GM19328 (cell line): ENCODE data around the gene IFITM2.
"Not testable (repeated sequence)": the region's sequence is repeated elsewhere in the genome, so short reads cannot be mapped to it uniquely, and the experiment has no call there.

Experiments
- ATAC-seq: cut with Tn5 transposase; IDR thresholded peaks from one replicate; pipeline ENCODE4 v1.9.1; 2021; ENCODE audit warnings: mild to moderate bottlenecking, moderate library complexity; ENCODE audit not compliant: unreplicated experiment

The IFITM2 gene

DNA sequence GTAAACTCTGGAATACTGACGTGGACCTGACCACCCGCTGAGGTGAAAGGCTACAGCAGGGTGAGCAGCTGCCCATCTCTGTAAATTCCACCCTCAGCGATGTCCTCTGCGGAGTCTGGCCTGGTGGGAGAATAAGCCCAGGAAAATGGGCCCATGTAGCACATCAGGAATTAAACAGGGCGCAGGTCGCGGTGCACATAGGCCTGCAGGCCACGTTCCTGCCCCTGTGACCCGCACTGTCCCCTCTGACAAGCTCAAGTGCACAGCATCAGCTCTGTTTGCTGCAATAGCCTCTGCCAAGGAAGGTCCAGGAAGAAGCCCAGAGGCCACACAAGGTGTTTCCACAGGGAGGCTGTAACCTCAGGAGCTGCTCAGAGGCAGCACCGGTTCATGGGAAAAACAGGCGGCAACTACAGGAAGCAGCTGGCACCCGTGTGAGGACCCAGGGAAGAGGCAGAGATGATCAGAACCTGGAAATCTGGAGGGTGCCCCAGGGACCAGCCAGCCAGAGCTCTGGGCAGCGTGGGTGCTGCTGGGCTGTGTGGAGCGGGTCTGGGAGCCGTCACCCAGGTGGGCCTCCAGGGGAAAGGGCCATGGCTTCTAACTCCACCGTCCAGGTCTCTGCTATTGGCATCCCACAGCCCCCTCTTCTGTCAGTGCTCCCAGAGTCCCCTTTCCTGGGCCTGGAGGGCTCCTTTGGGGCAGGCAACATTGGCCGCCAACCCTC lies 808 bp upstream of the IFITM2 start:
- no peak for ATAC-seq

DNA sequence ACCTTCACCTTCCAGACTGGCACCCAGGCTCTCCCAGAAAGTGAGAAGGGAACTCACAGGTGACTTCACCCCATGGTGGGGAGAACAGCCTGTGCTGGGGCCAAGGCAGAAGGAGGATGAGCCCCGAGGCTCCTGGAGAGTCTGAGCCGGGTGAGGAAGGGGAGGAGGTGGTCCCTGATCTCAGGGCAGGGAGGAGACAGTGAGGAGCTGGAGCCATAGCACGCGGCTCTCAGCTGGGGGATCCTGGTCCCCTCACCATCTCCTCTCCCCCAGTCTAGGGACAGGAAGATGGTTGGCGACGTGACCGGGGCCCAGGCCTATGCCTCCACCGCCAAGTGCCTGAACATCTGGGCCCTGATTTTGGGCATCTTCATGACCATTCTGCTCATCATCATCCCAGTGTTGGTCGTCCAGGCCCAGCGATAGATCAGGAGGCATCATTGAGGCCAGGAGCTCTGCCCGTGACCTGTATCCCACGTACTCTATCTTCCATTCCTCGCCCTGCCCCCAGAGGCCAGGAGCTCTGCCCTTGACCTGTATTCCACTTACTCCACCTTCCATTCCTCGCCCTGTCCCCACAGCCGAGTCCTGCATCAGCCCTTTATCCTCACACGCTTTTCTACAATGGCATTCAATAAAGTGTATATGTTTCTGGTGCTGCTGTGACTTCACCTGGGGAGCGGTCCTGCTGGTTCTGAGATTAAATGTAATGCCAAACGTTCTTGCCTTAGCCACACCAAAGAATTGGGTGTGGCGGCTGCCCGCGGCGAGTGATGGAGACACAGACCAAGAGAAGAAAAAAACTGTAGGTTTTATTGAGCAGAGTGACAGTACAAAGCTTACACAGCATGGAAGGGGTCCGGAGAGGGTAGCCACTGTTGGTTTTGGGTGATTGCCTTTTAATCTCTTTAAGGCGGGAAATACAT lies 1.4 kb downstream of the IFITM2 start:
- not testable (repeated sequence) for ATAC-seq

DNA sequence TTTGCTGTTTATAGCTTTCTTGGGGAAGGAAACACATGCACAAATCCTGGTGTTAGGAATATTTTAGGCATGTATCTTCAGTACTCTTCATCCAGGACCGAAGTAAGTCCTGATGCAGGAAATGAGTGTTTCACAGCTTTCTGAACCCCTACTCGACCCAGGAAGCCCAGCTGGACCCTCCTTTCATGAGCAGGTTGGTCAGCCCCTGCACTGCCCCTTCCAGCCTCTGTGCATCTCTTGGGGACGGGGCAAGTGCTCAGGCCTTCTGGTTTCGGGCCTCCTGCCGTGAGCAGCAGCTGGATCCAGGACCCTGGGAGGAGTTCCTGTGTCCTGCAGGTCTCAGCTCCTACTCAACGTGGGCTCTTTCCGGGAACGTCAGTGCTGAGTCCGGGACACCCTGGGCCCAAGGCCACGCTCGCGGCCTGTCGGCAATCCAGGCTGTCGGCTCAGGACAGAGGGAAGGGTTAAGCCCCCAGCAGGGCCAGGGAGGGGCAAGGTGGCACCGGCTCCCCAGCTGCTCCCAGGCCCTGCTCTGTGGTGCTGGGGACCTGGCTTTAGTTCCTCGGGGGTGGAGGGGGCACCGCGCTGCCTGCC lies 2.5 kb downstream of the IFITM2 start:
- ATAC-seq = not testable (repeated sequence)

DNA sequence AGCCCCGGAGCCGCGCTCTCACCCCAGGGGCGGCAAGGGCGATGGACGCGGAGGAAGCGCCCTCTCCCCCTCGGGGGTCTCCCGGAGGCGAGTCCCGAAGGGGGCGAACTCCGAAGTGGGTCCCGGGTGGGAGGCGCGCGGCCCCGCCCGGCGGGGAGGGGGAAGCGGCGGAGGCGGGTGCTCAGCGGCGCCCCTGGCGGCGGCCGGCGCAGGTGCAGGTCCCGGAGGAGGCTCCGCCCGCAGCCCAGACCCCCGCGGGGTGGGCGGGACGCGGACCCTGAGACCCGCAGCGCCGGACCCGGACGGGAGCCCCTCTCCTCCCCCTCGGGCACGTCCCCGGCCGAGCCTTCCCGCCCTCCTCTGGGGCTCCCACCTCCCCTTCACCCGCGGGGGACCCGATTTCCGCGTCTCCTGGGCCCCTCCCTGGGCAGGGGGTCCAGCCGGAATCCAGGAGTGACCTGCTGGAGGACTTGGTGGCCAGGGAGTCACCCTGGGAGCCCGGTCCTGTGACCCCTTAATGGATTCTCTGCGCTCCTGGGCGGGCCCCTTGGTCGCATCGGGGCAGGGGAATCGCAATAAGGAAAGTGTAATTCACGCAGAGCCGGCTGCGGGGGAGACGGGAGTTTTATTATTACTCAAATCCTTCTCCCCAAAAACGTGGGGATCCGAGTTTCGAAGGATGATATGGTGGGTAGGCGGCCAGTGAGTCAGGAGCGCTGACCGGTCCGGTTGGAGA lies 3.6 kb downstream of the IFITM2 start:
- ATAC-seq = not testable (repeated sequence)

DNA sequence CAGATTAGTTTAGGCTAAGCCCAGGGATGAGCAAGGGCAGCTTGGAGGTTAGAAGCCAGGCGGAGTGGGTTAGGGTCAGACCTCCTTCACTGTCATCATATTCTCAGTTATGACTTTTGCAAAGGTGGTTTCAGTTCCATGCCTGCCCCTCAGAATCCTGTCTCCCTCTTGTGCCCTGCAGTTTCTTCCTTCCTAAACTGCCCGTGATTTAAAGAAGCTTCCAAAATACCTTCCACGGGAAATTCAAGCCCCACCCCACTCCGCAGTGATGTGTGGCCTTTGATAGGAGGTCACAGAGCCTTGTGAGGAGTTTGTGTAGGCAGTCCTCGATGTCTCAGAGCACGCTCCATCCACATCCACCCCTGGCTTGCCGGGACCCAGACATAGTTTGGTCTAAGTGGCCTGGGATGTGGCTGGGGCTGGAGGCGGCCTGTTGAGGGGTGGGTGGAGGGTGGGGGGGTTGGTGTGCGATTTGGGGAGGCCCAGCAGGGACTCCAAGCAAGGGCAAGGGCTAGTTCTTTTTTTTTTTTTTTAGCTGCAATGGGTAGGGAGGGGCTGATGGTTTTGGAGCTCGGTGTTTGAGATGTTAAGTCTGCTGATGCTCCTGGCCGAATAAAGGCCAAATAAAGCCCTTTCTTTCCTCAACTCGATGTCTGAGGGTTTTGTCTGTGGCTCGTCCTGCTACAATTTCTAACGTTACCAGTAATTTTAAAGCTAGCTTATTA lies 4.6 kb downstream of the IFITM2 start:
- ATAC-seq = no peak

DNA sequence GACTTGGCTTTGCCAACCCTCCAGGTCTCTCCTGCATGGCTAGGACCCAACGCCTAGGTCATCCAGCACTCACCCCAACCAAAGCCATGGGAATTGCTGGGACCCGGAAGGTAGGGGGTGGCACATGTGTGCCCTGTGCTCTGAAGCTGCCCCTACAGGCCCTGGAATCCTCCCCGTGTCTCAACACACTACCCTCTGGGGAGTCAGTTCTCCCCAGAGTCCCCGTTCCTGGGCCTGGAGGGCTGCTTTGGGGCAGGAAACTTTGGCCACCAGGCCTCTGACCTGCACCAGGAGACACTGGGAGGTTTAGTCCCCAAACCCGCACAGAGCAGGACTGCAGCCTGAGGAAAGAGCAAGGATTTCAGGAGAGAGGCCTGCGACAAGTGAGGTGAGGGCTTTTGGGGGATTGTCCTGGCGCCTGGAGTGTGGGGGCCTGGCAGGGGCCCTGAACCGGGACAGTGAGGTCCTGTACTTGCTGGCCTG lies 5.7 kb downstream of the IFITM2 start:
- ATAC-seq = no peak

DNA sequence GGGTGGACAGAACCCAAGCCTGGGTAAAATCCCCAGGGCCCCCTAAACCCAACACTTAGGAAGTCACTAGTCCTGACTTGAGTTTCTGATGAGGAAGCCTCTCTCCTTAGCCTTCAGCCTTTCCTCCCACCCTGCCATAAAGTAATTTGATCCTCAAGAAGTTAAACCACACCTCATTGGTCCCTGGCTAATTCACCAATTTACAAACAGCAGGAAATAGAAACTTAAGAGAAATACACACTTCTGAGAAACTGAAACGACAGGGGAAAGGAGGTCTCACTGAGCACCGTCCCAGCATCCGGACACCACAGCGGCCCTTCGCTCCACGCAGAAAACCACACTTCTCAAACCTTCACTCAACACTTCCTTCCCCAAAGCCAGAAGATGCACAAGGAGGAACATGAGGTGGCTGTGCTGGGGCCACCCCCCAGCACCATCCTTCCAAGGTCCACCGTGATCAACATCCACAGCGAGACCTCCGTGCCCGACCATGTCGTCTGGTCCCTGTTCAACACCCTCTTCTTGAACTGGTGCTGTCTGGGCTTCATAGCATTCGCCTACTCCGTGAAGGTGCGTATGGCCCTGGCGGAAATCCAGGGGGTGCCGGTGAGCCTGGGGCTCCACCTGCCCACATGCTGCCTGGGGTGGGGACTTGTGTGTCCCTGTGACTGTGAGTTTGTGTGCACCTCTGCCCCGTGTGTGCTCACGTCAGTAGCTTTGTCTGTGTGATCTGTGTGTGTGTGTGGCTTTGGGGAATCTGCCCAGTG lies 6.4 kb downstream of the IFITM2 start, which contains the start of gene IFITM1:
IFITM1 (plus strand) TSS at position 254 of the 767 bp plus-strand sequence; CDS start at position 385, 131 bp downstream.
- ATAC-seq = no peak

DNA sequence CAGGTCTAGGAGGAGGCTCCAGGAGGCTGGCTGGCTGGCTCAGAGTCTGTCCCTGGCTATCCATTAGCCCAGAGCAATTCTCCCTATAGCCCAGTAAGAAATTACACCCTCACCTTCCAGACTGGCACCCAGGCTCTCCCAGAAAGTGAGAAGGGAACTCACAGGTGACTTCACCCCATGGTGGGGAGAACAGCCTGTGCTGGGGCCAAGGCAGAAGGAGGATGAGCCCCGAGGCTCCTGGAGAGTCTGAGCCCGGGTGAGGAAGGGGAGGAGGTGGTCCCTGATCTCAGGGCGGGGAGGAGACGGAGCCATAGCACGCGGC lies 6.9 kb downstream of the IFITM2 start:
- not testable (repeated sequence) for ATAC-seq

DNA sequence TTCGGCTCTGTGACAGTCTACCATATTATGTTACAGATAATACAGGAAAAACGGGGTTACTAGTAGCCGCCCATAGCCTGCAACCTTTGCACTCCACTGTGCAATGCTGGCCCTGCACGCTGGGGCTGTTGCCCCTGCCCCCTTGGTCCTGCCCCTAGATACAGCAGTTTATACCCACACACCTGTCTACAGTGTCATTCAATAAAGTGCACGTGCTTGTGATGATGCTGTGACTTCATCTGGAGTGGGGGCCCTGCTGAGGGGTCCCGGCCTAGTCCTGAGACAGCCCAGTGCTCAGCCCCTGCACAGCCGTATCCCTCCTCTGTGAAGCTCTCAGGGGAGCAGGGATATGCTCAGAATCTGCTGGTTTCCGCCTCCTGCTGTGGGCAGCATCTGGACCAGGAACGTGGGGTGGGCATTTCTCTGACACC lies 7.5 kb downstream of the IFITM2 start:
- no peak for ATAC-seq

DNA sequence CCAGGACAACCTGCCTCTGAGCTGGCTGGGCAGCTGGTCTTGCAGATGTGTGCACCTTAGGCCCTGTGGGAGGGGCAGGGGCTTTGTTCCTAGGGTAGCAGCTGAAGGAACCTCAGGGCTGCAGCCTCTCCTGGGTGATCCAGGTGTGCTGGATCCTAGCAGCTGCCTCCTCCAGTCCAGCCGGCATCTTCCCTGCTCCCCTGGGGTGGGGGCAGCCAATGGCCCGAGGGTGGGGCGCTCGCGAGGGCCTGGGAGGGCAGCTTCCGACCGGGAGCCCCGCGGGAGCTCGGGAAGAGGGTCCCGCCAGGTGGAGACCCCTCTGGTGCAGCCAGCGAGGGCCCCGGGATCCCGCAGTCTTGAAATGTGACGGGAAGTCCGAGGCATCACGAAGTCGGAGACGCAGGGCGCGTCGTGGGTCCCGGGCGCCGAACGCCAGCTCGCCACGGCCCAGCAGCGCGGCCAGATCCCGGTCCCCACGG lies 7.9 kb downstream of the IFITM2 start:
- no peak for ATAC-seq

DNA sequence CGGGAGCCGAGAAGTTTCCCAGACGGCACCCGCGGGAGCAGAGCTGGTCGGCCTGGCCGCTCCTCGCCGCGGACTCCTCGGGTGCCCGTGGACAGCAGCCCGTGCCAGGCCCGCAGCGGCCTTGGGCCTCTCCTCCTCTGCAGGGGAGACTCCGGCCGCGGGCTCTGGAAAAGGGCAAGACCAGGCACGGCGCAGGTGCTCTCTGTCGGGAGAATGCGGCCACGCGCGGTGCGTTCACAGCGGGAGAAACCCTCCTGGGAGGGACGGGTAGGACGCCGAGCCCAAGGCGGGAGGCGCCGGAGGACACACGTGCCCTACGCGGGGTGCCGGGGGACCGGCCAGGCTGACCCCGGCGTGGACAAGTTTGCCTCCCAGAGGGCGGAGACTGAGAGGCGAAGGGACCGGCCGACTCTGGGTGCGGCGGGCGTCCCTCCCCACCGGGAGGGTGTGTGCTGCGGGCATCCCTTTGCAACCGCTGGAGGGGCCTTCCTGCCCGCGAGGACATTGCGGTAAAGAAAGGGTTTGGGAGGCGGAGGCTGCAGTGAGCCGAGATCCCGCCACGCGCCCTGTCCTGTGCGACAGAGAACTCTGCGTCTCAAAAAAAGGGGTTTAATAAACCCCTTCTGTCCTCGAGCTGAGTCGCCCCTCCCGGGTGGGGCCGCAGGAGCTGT lies 8.6 kb downstream of the IFITM2 start:
- no peak for ATAC-seq

DNA sequence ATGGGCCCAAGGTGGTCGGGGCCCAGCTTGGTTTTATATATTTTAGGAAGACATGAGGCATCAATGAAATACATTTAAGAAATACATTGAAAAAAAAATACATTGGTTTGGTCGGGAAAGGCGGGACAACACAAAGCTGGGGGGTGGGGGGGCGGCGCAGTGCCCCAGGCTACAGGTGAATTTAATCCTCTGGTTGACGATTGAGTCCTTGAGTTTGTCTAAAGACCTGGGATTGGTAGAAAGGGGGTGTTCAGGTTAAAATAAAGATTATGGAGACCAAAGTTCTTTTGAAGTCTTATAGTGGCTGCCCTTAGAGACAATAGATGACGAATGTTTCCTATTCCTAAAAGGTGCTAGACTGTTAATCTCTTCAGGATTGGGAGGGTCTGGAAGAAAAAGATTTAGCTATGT lies 9.3 kb downstream of the IFITM2 start:
- ATAC-seq = no peak

DNA sequence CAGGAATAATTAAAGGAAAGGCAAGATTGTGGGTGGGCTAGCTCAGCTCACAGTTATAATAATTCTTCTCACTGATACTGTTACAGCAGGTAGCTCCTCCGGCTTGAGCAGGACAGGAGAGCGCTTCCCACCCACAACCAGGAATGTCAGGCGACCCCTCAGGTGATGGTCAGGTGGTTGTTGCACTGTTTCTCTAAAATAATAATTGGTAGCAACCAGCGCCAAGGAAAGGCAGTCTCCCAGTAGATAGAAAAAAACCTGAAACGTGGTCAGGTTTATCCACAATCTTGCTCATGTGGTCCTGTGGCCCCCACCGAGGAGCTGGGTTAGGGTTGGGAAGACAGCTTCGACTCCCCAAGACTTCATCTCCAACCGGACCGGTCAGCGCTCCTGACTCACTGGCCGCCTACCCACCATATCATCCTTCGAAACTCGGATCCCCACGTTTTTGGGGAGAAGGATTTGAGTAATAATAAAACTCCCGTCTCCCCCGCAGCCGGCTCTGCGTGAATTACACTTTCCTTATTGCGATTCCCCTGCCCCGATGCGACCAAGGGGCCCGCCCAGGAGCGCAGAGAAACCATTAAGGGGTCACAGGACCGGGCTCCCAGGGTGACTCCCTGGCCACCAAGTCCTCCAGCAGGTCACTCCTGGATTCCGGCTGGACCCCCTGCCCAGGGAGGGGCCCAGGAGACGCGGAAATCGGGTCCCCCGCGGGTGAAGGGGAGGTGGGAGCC lies 10.2 kb downstream of the IFITM2 start:
- ATAC-seq = not testable (repeated sequence)

DNA sequence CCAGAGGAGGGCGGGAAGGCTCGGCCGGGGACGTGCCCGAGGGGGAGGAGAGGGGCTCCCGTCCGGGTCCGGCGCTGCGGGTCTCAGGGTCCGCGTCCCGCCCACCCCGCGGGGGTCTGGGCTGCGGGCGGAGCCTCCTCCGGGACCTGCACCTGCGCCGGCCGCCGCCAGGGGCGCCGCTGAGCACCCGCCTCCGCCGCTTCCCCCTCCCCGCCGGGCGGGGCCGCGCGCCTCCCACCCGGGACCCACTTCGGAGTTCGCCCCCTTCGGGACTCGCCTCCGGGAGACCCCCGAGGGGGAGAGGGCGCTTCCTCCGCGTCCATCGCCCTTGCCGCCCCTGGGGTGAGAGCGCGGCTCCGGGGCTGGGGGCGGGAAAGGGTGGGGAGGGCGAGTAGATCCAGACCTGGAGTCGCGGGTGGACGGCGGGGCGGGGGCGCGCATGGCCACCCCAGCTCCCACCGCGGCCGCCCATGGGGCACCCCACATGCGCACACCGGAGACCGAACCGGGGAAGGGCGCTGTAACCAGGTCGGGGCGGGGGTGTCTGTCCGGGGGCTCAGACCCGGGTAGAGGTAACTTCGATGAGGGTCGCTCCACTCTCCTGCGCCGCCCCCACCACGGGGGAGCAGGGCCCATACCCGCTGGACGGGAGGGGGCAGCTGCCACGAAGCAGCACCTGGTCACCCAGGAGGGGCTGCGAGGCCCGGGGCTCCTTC lies 10.9 kb downstream of the IFITM2 start:
- ATAC-seq = not testable (repeated sequence)

DNA sequence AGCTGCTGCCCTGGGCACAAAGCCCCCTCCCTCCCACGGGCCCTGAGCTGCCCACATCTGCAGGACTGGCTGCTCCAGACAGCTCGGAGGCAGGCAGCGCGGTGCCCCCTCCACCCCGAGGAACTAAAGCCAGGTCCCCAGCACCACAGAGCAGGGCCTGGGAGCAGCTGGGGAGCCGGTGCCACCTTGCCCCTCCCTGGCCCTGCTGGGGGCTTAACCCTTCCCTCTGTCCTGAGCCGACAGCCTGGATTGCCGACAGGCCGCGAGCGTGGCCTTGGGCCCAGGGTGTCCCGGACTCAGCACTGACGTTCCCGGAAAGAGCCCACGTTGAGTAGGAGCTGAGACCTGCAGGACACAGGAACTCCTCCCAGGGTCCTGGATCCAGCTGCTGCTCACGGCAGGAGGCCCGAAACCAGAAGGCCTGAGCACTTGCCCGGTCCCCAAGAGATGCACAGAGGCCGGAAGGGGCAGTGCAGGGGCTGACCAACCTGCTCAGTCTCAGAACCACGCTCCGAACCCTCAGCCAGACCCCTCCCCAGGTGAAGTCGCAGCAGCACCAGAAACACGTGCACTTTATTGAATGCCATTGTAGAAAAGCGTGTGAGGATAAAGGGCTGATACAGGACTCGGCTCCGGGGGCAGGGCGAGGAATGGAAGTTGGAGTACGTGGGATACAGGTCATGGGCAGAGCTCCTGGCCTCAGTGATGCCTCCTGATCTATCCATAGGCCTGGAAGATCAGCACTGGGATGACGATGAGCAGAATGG lies 11.7 kb downstream of the IFITM2 start:
- not testable (repeated sequence) for ATAC-seq

DNA sequence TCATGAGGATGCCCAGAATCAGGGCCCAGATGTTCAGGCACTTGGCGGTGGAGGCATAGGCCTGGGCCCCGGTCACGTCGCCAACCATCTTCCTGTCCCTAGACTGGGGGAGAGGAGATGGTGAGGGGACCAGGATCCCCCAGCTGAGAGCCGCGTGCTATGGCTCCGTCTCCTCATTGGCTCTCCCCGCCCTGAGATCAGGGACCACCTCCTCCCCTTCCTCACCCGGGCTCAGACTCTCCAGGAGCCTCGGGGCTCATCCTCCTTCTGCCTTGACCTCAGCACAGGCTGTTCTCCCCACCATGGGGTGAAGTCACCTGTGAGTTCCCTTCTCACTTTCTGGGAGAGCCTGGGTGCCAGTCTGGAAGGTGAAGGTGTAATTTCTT lies 12.3 kb downstream of the IFITM2 start:
- not testable (repeated sequence) for ATAC-seq

DNA sequence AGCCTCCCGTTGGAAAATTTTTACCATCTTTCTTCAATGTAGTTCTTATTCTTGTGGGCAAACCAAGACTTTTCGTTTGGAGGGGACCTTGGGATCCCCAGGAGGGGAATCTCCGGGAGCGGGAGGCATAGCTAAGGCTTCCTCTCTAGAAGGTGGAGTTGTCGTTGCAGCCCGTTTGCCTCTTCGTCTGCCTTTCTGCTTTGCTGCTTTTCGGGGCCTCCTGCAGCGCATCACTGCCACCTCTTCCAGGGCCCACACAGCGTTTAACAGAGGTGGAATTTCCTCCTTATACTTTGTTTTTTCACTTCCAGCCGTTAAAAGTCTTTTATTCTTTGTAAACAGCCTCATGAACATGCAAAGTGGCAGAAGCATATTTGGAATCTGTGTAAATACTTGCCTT lies 16.5 kb downstream of the IFITM2 start:
- no peak for ATAC-seq
